ENCODE measurements around the gene CDH4. TPM values are rescaled to one million over a fixed set of nuclear protein-coding genes. Genes with fewer than 3 reads are reported as not detected.

Gene CDH4
- total and polyA plus RNA-seq, 2 donors (not counting 3 experiments of a cell fraction or from before 2014, with no cell fraction given): 0.17 to 0.51 TPM

- no TSS peak for BruUV-seq (replicated peaks)
- Histone ChIP-seq H3K4me3 (replicated peaks in 1 of 3; ENCODE audit: insufficient read depth in 1 of 3, low read depth in 1 of 3, low read length in 3 of 3) (no peak overlapping the region), H3K79me2 (ENCODE audit: control insufficient read depth, insufficient read depth, low read length) (no peaks in the 10 kb centered on the region), H3K4me2 (ENCODE audit: insufficient read depth, low read length) (no peak overlapping the region), H2AFZ (ENCODE audit: low read depth, low read length) (no peak overlapping the region), H3K4me1 (ENCODE audit: control insufficient read depth, extremely low read depth, insufficient read depth, low read length) (no peaks in the 10 kb centered on the region), H3K27ac (ENCODE audit: insufficient read depth, low read depth, low read length) (no peak overlapping the region), H4K20me1 (replicated peaks; ENCODE audit: control insufficient read depth, extremely low read depth, insufficient read depth, low read length) (no peaks in the 10 kb centered on the region), H3K9me3 (replicated peaks; ENCODE audit: control insufficient read depth, insufficient read depth, low read length) (no peaks in the 10 kb centered on the region), H3K9me1 (replicated peaks; ENCODE audit: control insufficient read depth, extremely low read depth, insufficient read depth, low read length) (no peaks in the 10 kb centered on the region), H3K36me3 (ENCODE audit: control insufficient read depth in 2 of 2, extremely low read depth in 1 of 2, insufficient read depth in 2 of 2, low read length in 2 of 2) (no peaks in the 10 kb centered on the region), H3K9ac (replicated peaks; ENCODE audit: extremely low read depth, insufficient read depth, low read length) (no peak overlapping the region), H3K27me3 (ENCODE audit: control insufficient read depth in 2 of 2, insufficient read depth in 2 of 2, low read length in 2 of 2) (no peaks in the 10 kb centered on the region)
- dilution Hi-C loops (cut with MboI; ENCODE audit: extremely low pct_ligation_motif_present, low sequenced_read_pairs) (no loop called here), intact Hi-C loops (cut with micrococcal nuclease) (no loop called here)
- DNase-seq (ENCODE audit: low read depth, low spot score) (no peak), FAIRE-seq (no peak)
- POLR2A ChIA-PET: no interaction called here
- CTCF ChIA-PET: no interaction called here
- no peak for TF ChIP-seq POLR2AphosphoS5 (IDR thresholded peaks at IDR 0.05; ENCODE audit: insufficient read depth, low read depth, low read length)
- TF ChIP-seq MYC (IDR thresholded peaks at IDR 0.05; ENCODE audit: low read depth, low read length): no peak
These were observed 581.9 kb downstream of the CDH4 start for GRCh38 chr20:61833807-61834610.

DNA sequence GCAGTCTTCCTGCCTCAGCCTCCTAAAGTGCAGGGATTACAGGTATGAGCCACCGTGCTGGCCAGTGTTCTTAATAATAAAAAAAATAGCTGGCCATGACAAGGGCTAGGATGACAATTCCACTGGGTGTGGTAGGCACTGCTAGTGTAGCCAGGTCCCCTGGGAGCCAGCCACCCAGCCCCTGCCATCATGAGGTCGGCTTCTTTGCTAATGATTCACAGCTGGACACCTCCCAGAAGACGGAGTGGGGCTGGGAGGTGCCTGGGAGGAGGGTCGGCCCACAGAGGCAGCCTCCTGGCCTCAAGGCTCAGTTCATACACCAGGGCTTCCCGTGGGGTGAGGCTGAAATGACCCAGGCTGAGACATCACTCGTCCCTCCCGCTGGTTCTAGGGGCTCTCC is 583.2 kb downstream of the CDH4 start:
- H3K4me1 ChIP-seq (ENCODE audit: control insufficient read depth, extremely low read depth, insufficient read depth, low read length): no peaks in the 10 kb centered on the region
- H4K20me1 ChIP-seq (replicated peaks; ENCODE audit: control insufficient read depth, extremely low read depth, insufficient read depth, low read length): no peaks in the 10 kb centered on the region
- H3K4me2 ChIP-seq (ENCODE audit: insufficient read depth, low read length): no peak overlapping the region
- no peak overlapping the region for H2AFZ ChIP-seq (ENCODE audit: low read depth, low read length)
- H3K9me1 ChIP-seq (replicated peaks; ENCODE audit: control insufficient read depth, extremely low read depth, insufficient read depth, low read length): no peaks in the 10 kb centered on the region
- no peaks in the 10 kb centered on the region for H3K27me3 ChIP-seq (ENCODE audit: control insufficient read depth in 2 of 2, insufficient read depth in 2 of 2, low read length in 2 of 2)
- dilution Hi-C loops (cut with MboI; ENCODE audit: extremely low pct_ligation_motif_present, low sequenced_read_pairs): no loop called here
- ChIA-PET CTCF (no interaction called here), POLR2A (no interaction called here)
- DNase-seq (ENCODE audit: low read depth, low spot score): no peak
- H3K9ac ChIP-seq (replicated peaks; ENCODE audit: extremely low read depth, insufficient read depth, low read length): no peak overlapping the region
- no peak overlapping the region for H3K4me3 ChIP-seq (replicated peaks in 1 of 3; ENCODE audit: insufficient read depth in 1 of 3, low read depth in 1 of 3, low read length in 3 of 3)
- intact Hi-C loops (cut with micrococcal nuclease): no loop called here
- no peak for FAIRE-seq
- BruUV-seq (replicated peaks): no TSS peak
- no peaks in the 10 kb centered on the region for H3K9me3 ChIP-seq (replicated peaks; ENCODE audit: control insufficient read depth, insufficient read depth, low read length)
- H3K79me2 ChIP-seq (ENCODE audit: control insufficient read depth, insufficient read depth, low read length): no peaks in the 10 kb centered on the region
- no peak overlapping the region for H3K27ac ChIP-seq (ENCODE audit: insufficient read depth, low read depth, low read length)
- TF ChIP-seq MAX (IDR thresholded peaks at IDR 0.05; ENCODE audit: insufficient read depth, insufficient read length) (no peak), POLR2A (IDR thresholded peaks at IDR 0.05; ENCODE audit: low read depth, low read length) (no peak), POLR2AphosphoS5 (IDR thresholded peaks at IDR 0.05; ENCODE audit: insufficient read depth, low read depth, low read length) (no peak), MYC (IDR thresholded peaks at IDR 0.05; ENCODE audit: low read depth, low read length) (no peak), GATA2 (IDR thresholded peaks at IDR 0.05; ENCODE audit: insufficient read depth, insufficient read length, low read depth, low read length) (no peak), EZH2 (IDR thresholded peaks at IDR 0.05; ENCODE audit: borderline replicate concordance, low read depth, low read length, severe bottlenecking) (no peak), JUN (IDR thresholded peaks at IDR 0.05; ENCODE audit: borderline replicate concordance, insufficient read depth, insufficient read length, low read depth) (no peak), FOS (IDR thresholded peaks at IDR 0.05; ENCODE audit: borderline replicate concordance, insufficient read depth, low read length) (no peak)
- TF ChIP-seq, protein P1, sequence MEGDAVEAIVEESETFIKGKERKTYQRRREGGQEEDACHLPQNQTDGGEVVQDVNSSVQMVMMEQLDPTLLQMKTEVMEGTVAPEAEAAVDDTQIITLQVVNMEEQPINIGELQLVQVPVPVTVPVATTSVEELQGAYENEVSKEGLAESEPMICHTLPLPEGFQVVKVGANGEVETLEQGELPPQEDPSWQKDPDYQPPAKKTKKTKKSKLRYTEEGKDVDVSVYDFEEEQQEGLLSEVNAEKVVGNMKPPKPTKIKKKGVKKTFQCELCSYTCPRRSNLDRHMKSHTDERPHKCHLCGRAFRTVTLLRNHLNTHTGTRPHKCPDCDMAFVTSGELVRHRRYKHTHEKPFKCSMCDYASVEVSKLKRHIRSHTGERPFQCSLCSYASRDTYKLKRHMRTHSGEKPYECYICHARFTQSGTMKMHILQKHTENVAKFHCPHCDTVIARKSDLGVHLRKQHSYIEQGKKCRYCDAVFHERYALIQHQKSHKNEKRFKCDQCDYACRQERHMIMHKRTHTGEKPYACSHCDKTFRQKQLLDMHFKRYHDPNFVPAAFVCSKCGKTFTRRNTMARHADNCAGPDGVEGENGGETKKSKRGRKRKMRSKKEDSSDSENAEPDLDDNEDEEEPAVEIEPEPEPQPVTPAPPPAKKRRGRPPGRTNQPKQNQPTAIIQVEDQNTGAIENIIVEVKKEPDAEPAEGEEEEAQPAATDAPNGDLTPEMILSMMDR (IDR thresholded peaks at IDR 0.05; ENCODE audit: extremely low read depth in 1 of 2, insufficient read depth in 1 of 2, low read depth in 1 of 2, low read length in 2 of 2): no peak
- H3K36me3 ChIP-seq (ENCODE audit: control insufficient read depth in 2 of 2, extremely low read depth in 1 of 2, insufficient read depth in 2 of 2, low read length in 2 of 2): no peaks in the 10 kb centered on the region

Measured in endothelial cell of umbilical vein (primary cell).